ENCODE measurements around the gene EXOC1.

- TF ChIP-seq CTCF (IDR thresholded peaks at IDR 0.05), result no peak
- no peak for TF ChIP-seq POLR2A (IDR thresholded peaks at IDR 0.05)
Observed at GRCh38 chr4:55892156-55892555, 38.7 kb downstream of the EXOC1 start.
